ENCODE measurements around the gene CEP112.

DNA sequence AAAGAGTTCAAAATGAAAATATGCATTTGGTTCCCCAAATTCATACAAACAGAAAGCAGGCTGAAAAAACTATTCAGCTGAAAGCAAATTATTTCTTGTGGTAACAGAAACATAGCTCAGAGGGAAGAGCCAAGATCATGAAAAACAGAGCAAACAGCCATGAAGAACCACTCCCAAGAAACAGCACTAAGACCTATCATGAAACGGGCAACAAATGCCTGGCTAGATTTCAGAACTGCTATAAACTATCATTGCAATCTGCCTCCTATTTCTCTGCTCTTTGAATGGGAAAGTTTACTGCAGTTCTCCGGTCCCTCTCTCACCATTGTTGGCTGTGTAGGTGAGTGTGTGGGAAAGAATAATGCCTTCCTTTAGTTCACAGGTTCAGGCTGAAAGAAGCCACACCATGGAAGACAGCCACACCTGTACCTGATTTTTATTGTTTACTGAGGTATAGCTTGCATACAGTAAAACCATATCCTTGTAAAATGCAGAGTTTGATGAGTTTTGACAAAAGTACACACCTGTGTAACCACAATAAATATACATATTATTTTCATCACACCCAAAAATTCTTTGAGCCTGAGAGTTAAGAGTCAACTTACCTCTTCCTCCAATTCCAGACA lies 48.2 kb downstream of the CEP112 start:
- TF ChIP-seq, protein P1, sequence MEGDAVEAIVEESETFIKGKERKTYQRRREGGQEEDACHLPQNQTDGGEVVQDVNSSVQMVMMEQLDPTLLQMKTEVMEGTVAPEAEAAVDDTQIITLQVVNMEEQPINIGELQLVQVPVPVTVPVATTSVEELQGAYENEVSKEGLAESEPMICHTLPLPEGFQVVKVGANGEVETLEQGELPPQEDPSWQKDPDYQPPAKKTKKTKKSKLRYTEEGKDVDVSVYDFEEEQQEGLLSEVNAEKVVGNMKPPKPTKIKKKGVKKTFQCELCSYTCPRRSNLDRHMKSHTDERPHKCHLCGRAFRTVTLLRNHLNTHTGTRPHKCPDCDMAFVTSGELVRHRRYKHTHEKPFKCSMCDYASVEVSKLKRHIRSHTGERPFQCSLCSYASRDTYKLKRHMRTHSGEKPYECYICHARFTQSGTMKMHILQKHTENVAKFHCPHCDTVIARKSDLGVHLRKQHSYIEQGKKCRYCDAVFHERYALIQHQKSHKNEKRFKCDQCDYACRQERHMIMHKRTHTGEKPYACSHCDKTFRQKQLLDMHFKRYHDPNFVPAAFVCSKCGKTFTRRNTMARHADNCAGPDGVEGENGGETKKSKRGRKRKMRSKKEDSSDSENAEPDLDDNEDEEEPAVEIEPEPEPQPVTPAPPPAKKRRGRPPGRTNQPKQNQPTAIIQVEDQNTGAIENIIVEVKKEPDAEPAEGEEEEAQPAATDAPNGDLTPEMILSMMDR (conservative IDR thresholded peaks at IDR 0.05), result no peak
- TF ChIP-seq ZFX (IDR thresholded peaks at IDR 0.05), result no peak

Measured in C4-2B (cell line).